HG02571 (cell line): ENCODE data around the gene MAP2K6.

Experiments
- ATAC-seq: cut with Tn5 transposase; IDR thresholded peaks from one replicate; pipeline ENCODE4 v1.9.1; 2021; ENCODE audit warnings: mild to moderate bottlenecking, moderate library complexity; ENCODE audit not compliant: unreplicated experiment

MAP2K6 gene

GRCh38 chr17:69525920-69526841 lies 111.7 kb downstream of the MAP2K6 start:
- ATAC-seq, result no peak

- ATAC-seq, result no peak
Observed at GRCh38 chr17:69528035-69528434, 113.5 kb downstream of the MAP2K6 start.

GRCh38 chr17:69533481-69534234 lies 119.2 kb downstream of the MAP2K6 start:
- ATAC-seq, result no peak

GRCh38 chr17:69534235-69534621 lies 119.7 kb downstream of the MAP2K6 start:
- ATAC-seq, result no peak

GRCh38 chr17:69535016-69535570 lies 120.6 kb downstream of the MAP2K6 start:
- ATAC-seq, result no peak

GRCh38 chr17:69538795-69539194 lies 124.3 kb downstream of the MAP2K6 start:
- ATAC-seq, result no peak

- no peak for ATAC-seq
Observed at GRCh38 chr17:69539274-69539673, 124.8 kb downstream of the MAP2K6 start.

GRCh38 chr17:69539781-69540319 lies 125.4 kb downstream of the MAP2K6 start:
- no peak for ATAC-seq

- ATAC-seq, result no peak
Observed at GRCh38 chr17:69540356-69540755, 125.9 kb downstream of the MAP2K6 start.

- ATAC-seq, result no peak
Observed at GRCh38 chr17:69547230-69547629, 132.7 kb downstream of the MAP2K6 start.

- no peak for ATAC-seq
Observed at GRCh38 chr17:69547947-69548346, 133.4 kb downstream of the MAP2K6 start.

- ATAC-seq, result no peak
Observed at GRCh38 chr17:69551212-69552010, 136.9 kb downstream of the MAP2K6 start.

- ATAC-seq, result no peak
Observed at GRCh38 chr17:69552986-69553667, 138.6 kb downstream of the MAP2K6 start.

GRCh38 chr17:69555056-69555455 lies 140.6 kb downstream of the MAP2K6 start:
- ATAC-seq, result no peak

- ATAC-seq, result no peak
Observed at GRCh38 chr17:69557339-69557738, 142.8 kb downstream of the MAP2K6 start.

- ATAC-seq, result no peak
Observed at GRCh38 chr17:69558796-69559195, 144.3 kb downstream of the MAP2K6 start.

- ATAC-seq, result no peak
Observed at GRCh38 chr17:69560987-69561441, 146.5 kb downstream of the MAP2K6 start.

- no peak for ATAC-seq
Observed at GRCh38 chr17:69561462-69561861, 147.0 kb downstream of the MAP2K6 start.

GRCh38 chr17:69565447-69565846 lies 150.9 kb downstream of the MAP2K6 start:
- no peak for ATAC-seq

- ATAC-seq, result no peak
Observed at GRCh38 chr17:69567130-69567529, 152.6 kb downstream of the MAP2K6 start.
